DMS 273 treated with DMSO at 0.1 percent for 48 hours (cell line): ENCODE results near the gene MRTFA.
A peak's percentile ranks its signal among the peaks of the same experiment; 100 is the strongest.
"Not testable (repeated sequence)": the region's sequence is repeated elsewhere in the genome, so short reads cannot be mapped to it uniquely, and the experiment has no call there.

Experiments
- DNase-seq: peaks from one replicate; lab custom pipeline; 2025; lab: John Stamatoyannopoulos, UW

The MRTFA gene

GRCh38 chr22:40659166-40659565 is 22.6 kb upstream of the MRTFA start:
- DNase-seq = peak; percentile 64

- DNase-seq = not testable (repeated sequence)
Measured at GRCh38 chr22:40656651-40657050, 20.1 kb upstream of the MRTFA start.

DNA sequence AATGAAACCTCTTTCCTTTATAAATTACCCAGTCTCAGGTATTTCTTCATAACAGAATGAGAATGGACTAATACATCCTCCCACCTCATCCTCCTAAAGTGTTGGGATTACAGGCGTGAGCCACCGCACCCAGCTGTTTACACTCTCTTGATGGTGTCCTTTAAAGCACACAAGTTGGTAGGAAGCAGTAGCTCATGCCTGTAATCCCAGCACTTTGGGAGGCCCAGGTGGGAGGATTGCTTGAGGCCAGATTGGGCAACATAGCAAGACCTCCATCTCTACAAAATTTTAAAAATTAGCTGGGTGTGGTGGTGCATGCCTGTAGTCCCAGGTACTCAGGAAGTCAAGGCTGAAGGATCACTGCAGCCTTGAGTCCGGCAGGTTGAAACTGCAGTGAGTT is 19.4 kb upstream of the MRTFA start:
- not testable (repeated sequence) for DNase-seq

GRCh38 chr22:40654522-40655167 is 18.1 kb upstream of the MRTFA start:
- DNase-seq = peak; percentile 93

DNA sequence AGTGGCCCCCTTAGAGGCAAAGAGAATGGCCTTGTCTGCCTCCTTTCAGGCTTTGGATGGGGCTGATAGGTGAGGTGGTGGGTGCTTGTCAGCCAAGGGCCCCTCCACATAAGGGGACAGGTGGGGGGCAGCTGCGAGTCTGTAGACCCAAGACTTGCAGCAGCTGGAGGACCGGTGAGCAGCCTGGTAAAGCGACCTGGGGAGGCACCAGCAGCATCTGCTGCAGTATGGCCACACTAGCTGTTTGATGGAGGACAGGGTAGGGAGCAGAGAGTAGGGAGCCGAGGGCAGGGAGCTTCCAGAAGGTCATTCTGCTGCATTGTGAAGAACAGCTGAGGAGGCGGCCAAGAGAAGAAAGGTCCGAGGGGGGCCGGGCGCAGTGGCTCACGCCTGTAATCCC is 16.8 kb upstream of the MRTFA start:
- DNase-seq = peak; percentile 21

DNA sequence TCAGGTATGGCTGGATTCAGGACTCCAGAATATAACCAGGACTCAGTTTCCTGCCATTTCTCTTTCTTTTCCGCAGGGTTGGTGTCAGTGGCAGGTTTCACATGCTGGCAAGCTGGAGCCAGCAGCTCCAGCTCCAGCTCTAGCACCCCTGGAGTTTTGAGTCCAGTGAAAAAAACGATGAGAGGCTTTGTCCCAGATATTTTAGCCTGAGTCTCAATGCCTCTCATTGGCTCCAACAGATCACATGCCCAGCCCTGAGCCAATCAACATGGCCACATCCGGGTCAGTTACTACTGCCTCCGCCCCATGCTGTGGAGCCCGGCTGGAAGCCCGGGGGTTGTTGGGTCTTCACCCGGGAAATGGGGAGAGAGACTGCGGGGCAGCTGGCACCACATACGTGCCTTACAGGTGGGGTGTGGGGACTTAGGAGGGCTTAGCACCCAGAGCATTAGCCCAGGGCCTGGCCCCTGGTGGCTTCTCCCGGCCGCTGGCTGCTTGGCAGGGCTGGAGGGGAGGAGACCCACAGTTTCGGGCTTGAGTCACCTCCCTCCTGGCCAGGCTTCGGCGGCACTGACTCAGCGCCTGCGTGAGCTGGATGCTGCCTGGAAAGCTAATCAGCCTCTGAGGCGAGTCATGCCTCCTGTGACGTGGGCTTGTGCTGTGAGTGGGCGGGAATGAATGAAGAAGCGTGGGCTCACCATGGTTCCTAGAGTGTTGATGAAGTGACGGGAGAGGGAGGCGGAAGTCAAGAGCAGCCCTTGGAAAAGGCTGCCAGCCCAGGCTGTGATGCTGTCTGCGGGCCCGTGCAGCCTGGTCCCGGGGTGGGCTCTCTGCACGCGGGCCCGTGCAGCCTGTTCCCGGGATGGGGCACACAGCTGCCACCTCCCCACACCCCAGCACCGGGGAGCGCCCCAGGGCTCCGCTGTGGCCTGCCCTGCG is 15.3 kb upstream of the MRTFA start:
- DNase-seq = peak; percentile 82

DNA sequence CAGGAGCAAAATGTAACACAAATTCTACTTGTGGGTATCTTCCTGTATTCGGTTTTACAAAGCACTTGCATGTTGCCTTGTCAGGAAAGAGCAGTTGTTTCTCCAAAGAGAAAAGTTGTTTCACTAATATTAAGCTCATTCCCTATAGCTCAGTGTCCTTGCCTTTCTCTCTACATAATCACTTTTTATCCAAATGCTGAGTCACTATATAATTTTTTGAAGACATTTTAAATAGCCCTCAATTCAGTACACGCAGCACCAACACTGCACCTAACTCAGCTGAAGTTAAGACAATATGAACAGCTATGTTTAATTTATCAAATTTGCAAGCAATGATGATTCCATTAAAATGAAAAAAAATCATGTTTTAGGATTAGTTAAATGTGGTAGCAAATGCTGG is 14.5 kb upstream of the MRTFA start:
- DNase-seq = no peak

DNA sequence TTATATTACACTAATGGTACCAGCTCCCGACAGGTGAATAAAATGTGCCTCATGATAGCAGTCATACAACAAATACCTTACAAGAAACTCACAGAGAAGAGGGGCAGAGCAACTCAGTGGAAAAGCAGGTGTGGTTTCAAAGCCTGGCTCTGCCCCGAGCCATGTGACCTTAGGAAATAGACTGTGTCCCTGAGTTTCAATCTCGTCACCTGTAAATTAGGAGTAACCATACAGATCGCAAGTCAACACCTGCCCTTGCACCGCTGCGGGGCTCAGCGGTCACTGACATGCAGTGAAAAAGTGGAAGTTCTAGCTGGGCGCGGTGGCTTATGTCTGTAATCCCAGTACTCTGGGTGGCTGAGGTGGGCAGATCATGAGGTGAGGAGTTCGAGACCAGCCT is 11.9 kb upstream of the MRTFA start:
- no peak for DNase-seq

GRCh38 chr22:40645579-40646197 is 9.2 kb upstream of the MRTFA start:
- no peak for DNase-seq

GRCh38 chr22:40642316-40642715 is 5.8 kb upstream of the MRTFA start:
- DNase-seq = no peak

DNA sequence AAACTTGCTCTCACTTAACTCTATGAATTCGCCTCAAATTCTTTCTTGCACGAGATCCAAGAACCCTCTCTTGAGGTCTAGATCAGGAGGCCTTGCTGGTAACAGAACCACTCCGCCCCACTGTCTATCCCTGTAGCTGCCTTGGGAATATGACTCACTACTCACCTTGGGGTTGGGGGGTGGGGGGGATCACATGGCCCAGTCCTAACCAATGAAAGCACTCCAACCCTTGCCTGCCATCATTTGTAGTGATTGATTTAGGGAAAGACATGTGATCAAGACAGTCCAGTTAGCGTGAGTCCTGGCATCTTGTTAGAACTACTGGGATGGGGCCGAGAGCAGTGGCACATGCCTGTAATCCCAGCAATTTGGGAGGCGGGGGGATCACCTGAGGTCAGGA is 4.8 kb upstream of the MRTFA start:
- DNase-seq = no peak

DNA sequence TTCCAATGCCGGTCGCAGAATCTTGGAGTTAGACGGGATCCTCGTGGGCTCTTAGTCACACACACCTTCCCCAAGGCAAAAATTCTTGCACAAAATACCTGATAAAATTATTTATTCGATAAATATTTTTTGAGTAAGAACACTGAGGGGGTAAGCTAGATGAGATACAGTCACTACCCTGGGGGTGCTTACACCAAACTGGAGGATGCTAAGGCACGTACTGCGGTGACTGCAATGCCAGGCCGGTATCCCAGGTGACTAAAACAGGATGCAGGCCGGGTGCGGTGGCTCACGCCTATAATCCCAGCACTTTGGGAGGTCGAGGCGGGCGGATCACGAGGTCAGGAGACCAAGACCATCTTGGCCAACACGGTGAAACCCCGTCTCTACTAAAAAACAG is 1.7 kb upstream of the MRTFA start:
- no peak for DNase-seq

- no peak for DNase-seq
Measured at GRCh38 chr22:40637183-40638150, 948 bp upstream of the MRTFA start.

GRCh38 chr22:40635940-40636379 is 559 bp downstream of the MRTFA start:
- DNase-seq = no peak

GRCh38 chr22:40635043-40635939 is 1.2 kb downstream of the MRTFA start:
- DNase-seq = no peak

GRCh38 chr22:40634119-40634903 is 2.2 kb downstream of the MRTFA start:
- no peak for DNase-seq

- DNase-seq = no peak
Measured at GRCh38 chr22:40633036-40633435, 3.5 kb downstream of the MRTFA start.

DNA sequence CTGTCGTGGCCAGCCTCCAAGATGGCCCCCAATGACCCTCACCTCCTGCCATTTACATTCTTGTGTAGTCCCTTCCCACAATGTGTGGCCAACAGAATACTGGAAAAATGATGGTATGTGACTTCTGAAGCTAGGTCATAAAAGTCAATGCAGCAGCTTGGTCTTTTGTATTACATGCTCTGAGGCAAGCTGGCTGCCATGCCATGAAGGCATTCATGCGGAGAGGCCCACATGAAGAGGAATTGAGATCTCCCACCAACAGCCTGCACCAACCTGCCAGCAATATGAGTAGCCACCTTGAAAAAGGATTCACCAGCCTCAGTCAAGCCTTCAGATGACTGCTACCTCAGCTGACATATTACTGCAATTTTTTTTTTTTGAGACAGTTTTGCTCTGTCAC is 4.6 kb downstream of the MRTFA start:
- DNase-seq = no peak

DNA sequence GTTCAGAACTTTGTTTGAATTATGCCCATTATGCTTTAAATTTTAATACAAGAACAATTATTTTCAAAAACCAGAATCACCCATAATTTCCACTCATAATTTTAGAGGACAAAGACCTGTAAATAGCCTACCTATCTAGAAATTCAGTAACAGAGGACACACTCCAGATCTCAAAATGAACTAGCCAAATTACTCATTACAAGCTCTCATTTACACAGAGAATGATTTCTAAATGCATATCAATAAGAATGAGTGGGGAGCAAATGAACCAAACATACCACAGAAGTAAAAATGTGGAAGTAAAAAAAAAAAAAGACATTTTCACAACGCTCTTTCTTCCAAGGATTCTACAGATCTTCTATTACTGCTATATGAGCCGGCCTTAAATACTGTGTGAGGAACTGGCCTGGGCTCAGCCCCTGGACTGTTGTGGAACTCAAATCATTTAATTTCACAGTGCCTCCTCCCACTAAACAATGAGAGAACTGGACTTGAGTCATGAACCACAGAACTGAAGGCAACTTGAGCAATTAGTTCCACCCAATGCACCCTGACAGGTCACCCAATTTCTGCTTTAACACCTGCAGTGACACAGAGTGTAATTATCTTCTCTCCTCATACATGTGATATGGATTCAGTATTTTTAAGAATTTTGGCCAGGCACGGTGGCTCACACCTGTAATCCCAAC is 8.0 kb downstream of the MRTFA start:
- no peak for DNase-seq
